ENCODE data around the gene ATG2A. TPM values are rescaled to one million over a fixed set of nuclear protein-coding genes. Genes with fewer than 3 reads are reported as not detected.

Gene ATG2A
- total and polyA plus RNA-seq, 2 donors (not counting 3 experiments of a cell fraction or from before 2014, with no cell fraction given) = 13.4 to 24.3 TPM

- H4K20me1 ChIP-seq (replicated peaks; ENCODE audit: control insufficient read depth, extremely low read depth, insufficient read depth, low read length) = no peaks in the 10 kb centered on the region
- dilution Hi-C loops (cut with MboI; ENCODE audit: extremely low pct_ligation_motif_present, low sequenced_read_pairs) = no loop called here
- FAIRE-seq (no peak), DNase-seq (ENCODE audit: low read depth, low spot score) (no peak)
- no peaks in the 10 kb centered on the region for H3K9me1 ChIP-seq (replicated peaks; ENCODE audit: control insufficient read depth, extremely low read depth, insufficient read depth, low read length)
- no peaks in the 10 kb centered on the region for H3K36me3 ChIP-seq (ENCODE audit: control insufficient read depth in 2 of 2, extremely low read depth in 1 of 2, insufficient read depth in 2 of 2, low read length in 2 of 2)
- no peaks in the 10 kb centered on the region for H3K9me3 ChIP-seq (replicated peaks; ENCODE audit: control insufficient read depth, insufficient read depth, low read length)
- no peak overlapping the region for H3K27ac ChIP-seq (ENCODE audit: insufficient read depth, low read depth, low read length)
- ChIA-PET POLR2A (no interaction called here), CTCF (interaction anchor here (0.5 to 9.4 kb wide), 42 partner anchors 8 to 302 kb away, joined by 3 to 168 read pairs (median 5); partner anchors contain the start of genes ATG2A, BATF2, CDC42BPG and EHD1)
- no peak overlapping the region for H3K4me3 ChIP-seq (replicated peaks in 1 of 3; ENCODE audit: insufficient read depth in 1 of 3, low read depth in 1 of 3, low read length in 3 of 3)
- H3K79me2 ChIP-seq (ENCODE audit: control insufficient read depth, insufficient read depth, low read length) = no peaks in the 10 kb centered on the region
- H3K27me3 ChIP-seq (ENCODE audit: control insufficient read depth in 2 of 2, insufficient read depth in 2 of 2, low read length in 2 of 2) = no peaks in the 10 kb centered on the region
- no TSS peak for BruUV-seq (replicated peaks)
- TF ChIP-seq MYC (IDR thresholded peaks at IDR 0.05; ENCODE audit: low read depth, low read length) (no peak), GATA2 (IDR thresholded peaks at IDR 0.05; ENCODE audit: insufficient read depth, insufficient read length, low read depth, low read length) (no peak), JUN (IDR thresholded peaks at IDR 0.05; ENCODE audit: borderline replicate concordance, insufficient read depth, insufficient read length, low read depth) (no peak), FOS (IDR thresholded peaks at IDR 0.05; ENCODE audit: borderline replicate concordance, insufficient read depth, low read length) (no peak)
- TF ChIP-seq, protein P1, sequence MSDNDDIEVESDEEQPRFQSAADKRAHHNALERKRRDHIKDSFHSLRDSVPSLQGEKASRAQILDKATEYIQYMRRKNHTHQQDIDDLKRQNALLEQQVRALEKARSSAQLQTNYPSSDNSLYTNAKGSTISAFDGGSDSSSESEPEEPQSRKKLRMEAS (IDR thresholded peaks at IDR 0.05; ENCODE audit: insufficient read depth, insufficient read length) = no peak
- H3K4me1 ChIP-seq (ENCODE audit: control insufficient read depth, extremely low read depth, insufficient read depth, low read length) = peaks cover 12% of the 10 kb centered on the region
- intact Hi-C loops (cut with micrococcal nuclease) = loop anchor here (1.0 kb wide), 2 partner anchors 10 to 41 kb away; partner anchors contain the start of gene EHD1
- no peak overlapping the region for H3K9ac ChIP-seq (replicated peaks; ENCODE audit: extremely low read depth, insufficient read depth, low read length)
- H3K4me2 ChIP-seq (ENCODE audit: insufficient read depth, low read length) = peak overlapping the region; percentile 47
- H2AFZ ChIP-seq (ENCODE audit: low read depth, low read length) = peak overlapping the region; percentile 100
Measured at GRCh38 chr11:64888406-64888728, 28.6 kb downstream of the ATG2A start.

- no peak overlapping the region for H3K9ac ChIP-seq (replicated peaks; ENCODE audit: extremely low read depth, insufficient read depth, low read length)
- CTCF ChIA-PET = interaction anchor here (0.5 to 1.9 kb wide), 41 partner anchors 8 to 302 kb away, joined by 3 to 125 read pairs (median 5); partner anchors contain the start of genes ATG2A, BATF2, CDC42BPG and EHD1
- H3K79me2 ChIP-seq (ENCODE audit: control insufficient read depth, insufficient read depth, low read length) = no peaks in the 10 kb centered on the region
- H3K27me3 ChIP-seq (ENCODE audit: control insufficient read depth in 2 of 2, insufficient read depth in 2 of 2, low read length in 2 of 2) = no peaks in the 10 kb centered on the region
- DNase-seq (ENCODE audit: low read depth, low spot score) (peak; percentile 62), FAIRE-seq (peak; percentile 87)
- intact Hi-C loops (cut with micrococcal nuclease) (loop anchor here (1.0 kb wide), 2 partner anchors 10 to 41 kb away; partner anchors contain the start of gene EHD1), dilution Hi-C loops (cut with MboI; ENCODE audit: extremely low pct_ligation_motif_present, low sequenced_read_pairs) (no loop called here)
- no peaks in the 10 kb centered on the region for H3K36me3 ChIP-seq (ENCODE audit: control insufficient read depth in 2 of 2, extremely low read depth in 1 of 2, insufficient read depth in 2 of 2, low read length in 2 of 2)
- POLR2A ChIA-PET = no interaction called here
- TF ChIP-seq CTCF (IDR thresholded peaks at IDR 0.05; ENCODE audit: extremely low read depth in 1 of 2, insufficient read depth in 1 of 2, low read depth in 1 of 2, low read length in 2 of 2) (peak; percentile 92 to 99), POLR2A (IDR thresholded peaks at IDR 0.05; ENCODE audit: low read depth, low read length) (peak; percentile 37), EZH2 (IDR thresholded peaks at IDR 0.05; ENCODE audit: borderline replicate concordance, low read depth, low read length, severe bottlenecking) (no peak)
- H3K4me2 ChIP-seq (ENCODE audit: insufficient read depth, low read length) = peak overlapping the region; percentile 47
- peaks cover 12% of the 10 kb centered on the region for H3K4me1 ChIP-seq (ENCODE audit: control insufficient read depth, extremely low read depth, insufficient read depth, low read length)
- no peaks in the 10 kb centered on the region for H3K9me3 ChIP-seq (replicated peaks; ENCODE audit: control insufficient read depth, insufficient read depth, low read length)
- H3K9me1 ChIP-seq (replicated peaks; ENCODE audit: control insufficient read depth, extremely low read depth, insufficient read depth, low read length) = no peaks in the 10 kb centered on the region
- peak overlapping the region; percentile 100 for H2AFZ ChIP-seq (ENCODE audit: low read depth, low read length)
- BruUV-seq (replicated peaks) = no TSS peak
- H3K27ac ChIP-seq (ENCODE audit: insufficient read depth, low read depth, low read length) = no peak overlapping the region
- H3K4me3 ChIP-seq (replicated peaks in 1 of 3; ENCODE audit: insufficient read depth in 1 of 3, low read depth in 1 of 3, low read length in 3 of 3) = no peak overlapping the region
- no peaks in the 10 kb centered on the region for H4K20me1 ChIP-seq (replicated peaks; ENCODE audit: control insufficient read depth, extremely low read depth, insufficient read depth, low read length)
Measured at GRCh38 chr11:64887757-64888405, 29.1 kb downstream of the ATG2A start.
